ENCODE results near the gene CRB1.

CRB1 gene

DNA sequence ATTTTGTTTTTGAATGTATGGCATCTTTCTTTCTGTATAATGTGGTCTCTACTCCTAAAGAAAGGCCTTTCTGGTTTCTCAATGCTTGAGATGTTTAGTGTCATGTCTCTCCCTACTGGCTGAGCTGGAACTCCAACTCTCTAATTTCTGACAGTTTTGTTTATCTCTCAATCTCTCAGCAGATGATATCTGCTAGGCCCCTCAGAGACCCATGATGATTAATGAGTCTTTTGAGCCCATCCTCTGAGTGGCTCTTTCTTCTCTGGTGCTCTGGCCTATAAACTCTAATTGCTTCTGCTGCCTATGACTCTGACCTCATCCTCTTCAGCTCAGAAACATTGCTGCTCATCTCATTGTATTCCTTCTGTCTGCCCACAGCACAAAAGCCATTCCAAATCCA lies 46.6 kb downstream of the CRB1 start:
- H3K4me3 Mint-ChIP-seq: no peak overlapping the region
- no peak overlapping the region for H3K27ac Mint-ChIP-seq
- no peaks in the 10 kb centered on the region for H3K36me3 Mint-ChIP-seq
- H3K9me3 Mint-ChIP-seq (ENCODE audit: low read depth): no peaks in the 10 kb centered on the region
- peaks cover 5% of the 10 kb centered on the region for H3K27me3 Mint-ChIP-seq
- H3K4me1 Mint-ChIP-seq (ENCODE audit: low read depth): no peaks in the 10 kb centered on the region

GRCh38 chr1:197319631-197320030 lies 51.6 kb downstream of the CRB1 start:
- Mint-ChIP-seq H3K36me3 (no peaks in the 10 kb centered on the region), H3K27me3 (peaks cover 2% of the 10 kb centered on the region), H3K4me3 (no peak overlapping the region), H3K4me1 (ENCODE audit: low read depth) (no peaks in the 10 kb centered on the region), H3K27ac (no peak overlapping the region), H3K9me3 (ENCODE audit: low read depth) (no peaks in the 10 kb centered on the region)

DNA sequence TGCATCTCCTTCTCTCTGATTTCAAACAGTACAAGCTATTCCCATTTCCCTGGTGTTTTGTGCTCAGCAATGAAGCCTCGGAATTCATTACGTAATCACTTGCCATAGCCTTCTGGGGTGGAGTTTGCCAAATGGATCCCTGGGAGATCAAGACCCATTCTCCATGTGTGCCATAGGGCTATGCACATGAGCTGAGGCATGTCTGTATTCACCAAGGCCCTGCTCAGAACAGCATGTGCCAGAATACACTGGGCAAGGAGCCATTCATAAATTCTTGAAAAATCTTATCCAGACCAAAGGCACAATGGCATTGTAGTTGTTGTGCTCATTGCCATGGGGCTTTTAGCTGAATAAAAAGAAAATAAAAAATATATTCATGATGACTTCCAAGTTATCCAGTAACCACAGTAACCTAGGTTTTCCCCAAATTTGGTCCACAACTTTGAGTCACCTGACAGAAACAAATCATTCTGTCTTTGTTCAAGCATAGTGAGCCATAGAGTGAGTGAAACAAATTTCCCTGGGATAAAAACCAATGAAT lies 53.0 kb downstream of the CRB1 start:
- H3K27me3 Mint-ChIP-seq: no peaks in the 10 kb centered on the region
- H3K9me3 Mint-ChIP-seq (ENCODE audit: low read depth): no peaks in the 10 kb centered on the region
- no peak overlapping the region for H3K27ac Mint-ChIP-seq
- no peak overlapping the region for H3K4me3 Mint-ChIP-seq
- no peaks in the 10 kb centered on the region for H3K4me1 Mint-ChIP-seq (ENCODE audit: low read depth)
- no peaks in the 10 kb centered on the region for H3K36me3 Mint-ChIP-seq

- no peaks in the 10 kb centered on the region for H3K4me1 Mint-ChIP-seq (ENCODE audit: low read depth)
- no peaks in the 10 kb centered on the region for H3K9me3 Mint-ChIP-seq (ENCODE audit: low read depth)
- H3K27ac Mint-ChIP-seq: no peak overlapping the region
- H3K4me3 Mint-ChIP-seq: no peak overlapping the region
- no peaks in the 10 kb centered on the region for H3K27me3 Mint-ChIP-seq
- no peaks in the 10 kb centered on the region for H3K36me3 Mint-ChIP-seq
Measured at GRCh38 chr1:197321811-197322210, 53.8 kb downstream of the CRB1 start.

DNA sequence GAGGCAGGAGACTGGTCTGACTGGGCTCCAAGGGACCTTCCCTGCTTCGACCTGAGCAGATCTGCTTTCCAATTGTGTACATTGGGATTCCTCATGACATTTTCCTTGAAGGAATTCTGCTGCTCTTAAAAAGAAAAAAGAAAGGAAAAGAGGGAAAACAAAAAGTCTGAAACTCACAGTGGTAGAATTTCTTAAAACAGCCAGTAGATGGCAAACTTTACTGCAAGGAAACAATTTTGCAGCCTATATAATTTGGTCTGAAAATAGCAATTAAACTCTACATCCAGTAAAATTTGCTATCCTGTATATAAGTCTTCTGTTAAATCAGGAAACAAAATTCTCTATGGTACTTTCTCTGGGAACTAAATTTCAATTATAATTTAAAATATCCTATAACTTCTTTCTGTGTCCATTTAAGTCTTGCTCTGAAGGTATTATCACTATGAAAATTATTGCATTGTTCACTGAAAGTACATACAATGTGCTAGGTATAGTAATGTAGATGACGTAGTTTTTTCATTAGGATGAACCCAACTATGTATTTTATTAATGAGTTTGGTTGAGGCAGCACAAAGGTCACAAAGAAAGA lies 59.8 kb downstream of the CRB1 start:
- Mint-ChIP-seq H3K36me3 (no peaks in the 10 kb centered on the region), H3K9me3 (ENCODE audit: low read depth) (no peaks in the 10 kb centered on the region), H3K4me3 (no peak overlapping the region), H3K27me3 (no peaks in the 10 kb centered on the region), H3K4me1 (ENCODE audit: low read depth) (no peaks in the 10 kb centered on the region), H3K27ac (no peak overlapping the region)

- no peaks in the 10 kb centered on the region for H3K4me1 Mint-ChIP-seq (ENCODE audit: low read depth)
- no peaks in the 10 kb centered on the region for H3K36me3 Mint-ChIP-seq
- H3K9me3 Mint-ChIP-seq (ENCODE audit: low read depth): no peaks in the 10 kb centered on the region
- no peaks in the 10 kb centered on the region for H3K27me3 Mint-ChIP-seq
- H3K27ac Mint-ChIP-seq: no peak overlapping the region
- no peak overlapping the region for H3K4me3 Mint-ChIP-seq
Measured at GRCh38 chr1:197330213-197330612, 62.2 kb downstream of the CRB1 start.

DNA sequence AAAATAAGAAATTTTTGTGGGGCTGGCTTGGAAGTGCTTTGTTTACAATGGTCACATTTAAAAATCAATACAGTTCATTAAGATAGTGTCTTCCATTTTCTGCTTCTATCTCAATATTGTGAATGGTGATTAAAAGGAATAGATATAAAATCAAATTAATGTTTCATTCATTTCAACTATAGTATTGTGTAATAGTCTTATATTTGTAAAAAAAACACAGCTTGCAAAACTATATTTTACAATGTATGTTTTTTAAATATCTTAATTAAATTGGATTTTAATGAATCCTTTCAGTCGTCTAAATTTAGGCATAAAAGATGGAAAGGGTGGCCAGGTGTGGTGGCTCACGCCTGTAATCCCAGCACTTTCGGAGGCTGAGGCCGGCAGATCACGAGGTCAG lies 63.5 kb downstream of the CRB1 start:
- Mint-ChIP-seq H3K27me3 (no peaks in the 10 kb centered on the region), H3K27ac (no peak overlapping the region), H3K4me1 (ENCODE audit: low read depth) (no peaks in the 10 kb centered on the region), H3K4me3 (no peak overlapping the region), H3K36me3 (no peaks in the 10 kb centered on the region), H3K9me3 (ENCODE audit: low read depth) (no peaks in the 10 kb centered on the region)

DNA sequence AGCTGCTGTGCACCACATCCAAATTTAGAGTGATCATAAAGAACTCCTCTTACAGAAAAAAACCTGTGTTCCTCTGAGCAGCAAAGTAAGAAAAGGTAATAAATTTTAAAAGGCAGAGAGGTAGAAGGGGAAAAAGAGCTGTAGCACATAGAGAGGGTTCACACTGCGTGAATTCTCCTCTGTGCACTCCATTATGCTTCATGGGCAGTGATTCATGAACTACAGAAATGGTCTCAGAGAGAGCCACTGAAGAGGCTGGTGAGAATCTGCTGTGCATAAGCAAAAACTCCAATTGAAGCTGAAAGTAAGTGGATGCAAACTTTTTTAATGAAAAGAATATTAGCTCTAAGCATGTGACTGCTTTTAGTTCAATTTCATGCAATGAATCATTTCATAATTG lies 65.0 kb downstream of the CRB1 start:
- H3K9me3 Mint-ChIP-seq (ENCODE audit: low read depth): no peaks in the 10 kb centered on the region

GRCh38 chr1:197336571-197336970 lies 68.5 kb downstream of the CRB1 start:
- no peak overlapping the region for H3K27ac Mint-ChIP-seq
- H3K36me3 Mint-ChIP-seq: no peaks in the 10 kb centered on the region
- H3K9me3 Mint-ChIP-seq (ENCODE audit: low read depth): no peaks in the 10 kb centered on the region
- no peak overlapping the region for H3K4me3 Mint-ChIP-seq
- no peaks in the 10 kb centered on the region for H3K4me1 Mint-ChIP-seq (ENCODE audit: low read depth)
- H3K27me3 Mint-ChIP-seq: no peaks in the 10 kb centered on the region

More for the DNA sequence above, 65.0 kb downstream of the CRB1 start:
- no peaks in the 10 kb centered on the region for H3K4me1 Mint-ChIP-seq (ENCODE audit: low read depth)
- H3K36me3 Mint-ChIP-seq: no peaks in the 10 kb centered on the region
- H3K27ac Mint-ChIP-seq: no peak overlapping the region
- no peaks in the 10 kb centered on the region for H3K27me3 Mint-ChIP-seq
- H3K4me3 Mint-ChIP-seq: no peak overlapping the region

- H3K27ac Mint-ChIP-seq: no peak overlapping the region
- H3K4me1 Mint-ChIP-seq (ENCODE audit: low read depth): peaks cover 5% of the 10 kb centered on the region
- H3K36me3 Mint-ChIP-seq: no peaks in the 10 kb centered on the region
- no peak overlapping the region for H3K4me3 Mint-ChIP-seq
- H3K9me3 Mint-ChIP-seq (ENCODE audit: low read depth): no peaks in the 10 kb centered on the region
- peaks cover under 1% of the 10 kb centered on the region for H3K27me3 Mint-ChIP-seq
Measured at GRCh38 chr1:197339106-197340060, 71.3 kb downstream of the CRB1 start.

- Mint-ChIP-seq H3K4me1 (ENCODE audit: low read depth) (peaks cover 5% of the 10 kb centered on the region), H3K4me3 (no peak overlapping the region), H3K9me3 (ENCODE audit: low read depth) (no peaks in the 10 kb centered on the region), H3K36me3 (no peaks in the 10 kb centered on the region), H3K27ac (no peak overlapping the region), H3K27me3 (peaks cover 3% of the 10 kb centered on the region)
Measured at GRCh38 chr1:197341626-197342025, 73.6 kb downstream of the CRB1 start.

- peaks cover 3% of the 10 kb centered on the region for H3K27me3 Mint-ChIP-seq
- no peaks in the 10 kb centered on the region for H3K36me3 Mint-ChIP-seq
- H3K4me3 Mint-ChIP-seq: no peak overlapping the region
- peaks cover 5% of the 10 kb centered on the region for H3K4me1 Mint-ChIP-seq (ENCODE audit: low read depth)
- no peaks in the 10 kb centered on the region for H3K9me3 Mint-ChIP-seq (ENCODE audit: low read depth)
- no peak overlapping the region for H3K27ac Mint-ChIP-seq
Measured at GRCh38 chr1:197342044-197342565, 74.1 kb downstream of the CRB1 start.

DNA sequence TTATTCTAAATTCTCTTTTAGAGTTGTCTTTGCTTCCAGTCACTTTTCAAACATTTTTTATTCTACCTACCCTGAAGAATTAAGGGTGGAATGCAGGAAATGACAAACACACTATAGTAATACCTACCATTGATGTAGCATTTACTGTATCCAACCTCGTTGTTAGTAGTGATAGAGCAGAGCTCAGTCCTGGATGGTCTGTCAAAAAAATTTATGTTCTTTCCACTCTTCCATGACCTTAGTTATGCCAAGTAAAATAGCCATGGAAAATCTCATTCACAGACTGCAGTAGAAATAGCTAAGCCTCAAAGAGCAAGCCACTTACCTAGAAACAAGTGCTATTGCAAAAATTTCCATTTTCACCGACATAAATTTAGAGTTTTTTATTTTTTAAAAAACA lies 74.6 kb downstream of the CRB1 start:
- H3K27me3 Mint-ChIP-seq: peaks cover 3% of the 10 kb centered on the region
- no peak overlapping the region for H3K27ac Mint-ChIP-seq
- H3K9me3 Mint-ChIP-seq (ENCODE audit: low read depth): no peaks in the 10 kb centered on the region
- H3K4me1 Mint-ChIP-seq (ENCODE audit: low read depth): peaks cover 5% of the 10 kb centered on the region
- no peak overlapping the region for H3K4me3 Mint-ChIP-seq
- no peaks in the 10 kb centered on the region for H3K36me3 Mint-ChIP-seq

DNA sequence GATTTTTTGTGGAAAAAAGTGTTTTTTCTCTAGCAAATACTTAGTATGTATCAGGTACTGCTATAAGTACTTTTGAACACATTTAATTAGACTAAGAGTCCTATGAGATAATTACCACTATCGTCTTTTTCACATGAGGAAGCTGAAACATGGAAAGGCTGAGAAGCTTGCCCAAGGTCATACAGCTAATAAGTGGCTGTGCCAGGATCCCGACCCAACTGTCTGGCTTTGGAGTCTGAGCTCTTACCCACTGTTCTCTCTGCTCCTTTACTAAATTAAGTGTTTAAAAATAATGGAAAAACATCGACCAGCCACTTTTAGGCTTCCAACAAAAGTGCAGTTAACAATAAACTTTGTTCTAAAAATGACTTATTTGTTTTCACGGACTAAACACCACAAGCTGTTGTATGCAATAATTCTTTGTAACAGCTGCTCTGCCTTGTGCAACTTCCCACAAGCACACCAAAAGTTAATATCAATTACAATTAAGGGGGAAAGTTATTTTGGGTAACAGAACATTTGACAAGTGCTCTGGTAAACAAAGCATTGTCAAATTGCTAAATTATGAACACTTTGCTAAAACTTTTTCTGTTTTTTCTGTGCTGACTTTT lies 75.7 kb downstream of the CRB1 start:
- Mint-ChIP-seq H3K27ac (no peak overlapping the region), H3K4me1 (ENCODE audit: low read depth) (peaks cover 5% of the 10 kb centered on the region), H3K9me3 (ENCODE audit: low read depth) (no peaks in the 10 kb centered on the region), H3K27me3 (peaks cover 3% of the 10 kb centered on the region), H3K36me3 (no peaks in the 10 kb centered on the region), H3K4me3 (no peak overlapping the region)

Measured in activated naive CD8-positive, alpha-beta T cell (primary cell).